Loucy (cell line): ENCODE results near the gene SORCS2.

Experiments used
- H2AFZ ChIP-seq: fragments of 200-600 bp; sonication (generic); 2 replicates; pipeline ENCODE4 v1.6.0; 2016; ENCODE audit warnings: antibody characterized with exemption, mild to moderate bottlenecking, low read length, moderate library complexity
- H3F3A ChIP-seq: fragments of 200-600 bp; 2 replicates; pipeline ENCODE4 v1.6.0; 2016; ENCODE audit warnings: antibody characterized with exemption, low read depth, mild to moderate bottlenecking
- H3K27me3 ChIP-seq: fragments of 200-600 bp; sonication (generic); 2 replicates; pipeline ENCODE4 v1.6.1; 2014; ENCODE audit warnings: low read length, mild to moderate bottlenecking; ENCODE audit not compliant: insufficient read depth, poor library complexity, severe bottlenecking
- H3K36me3 ChIP-seq: fragments of 200-600 bp; sonication (generic); 2 replicates; pipeline ENCODE4 v1.6.1; 2016; ENCODE audit warnings: low read length; ENCODE audit not compliant: insufficient read depth
- H3K4me1 ChIP-seq: fragments of 200-600 bp; sonication (generic); 2 replicates; pipeline ENCODE4 v1.5.1; 2014; ENCODE audit warnings: low read length, mild to moderate bottlenecking; ENCODE audit not compliant: insufficient read depth, poor library complexity, severe bottlenecking
- H3K4me2 ChIP-seq: fragments of 200-600 bp; sonication (generic); 2 replicates; pipeline ENCODE4 v1.6.0; 2014; ENCODE audit warnings: antibody characterized with exemption, low read length, low read depth, mild to moderate bottlenecking; ENCODE audit not compliant: poor library complexity, severe bottlenecking
- H3K4me3 ChIP-seq: fragments of 200-600 bp; sonication (generic); 2 replicates; pipeline ENCODE4 v1.5.1; 2014; ENCODE audit warnings: low read length, mild to moderate bottlenecking, mixed read lengths; ENCODE audit not compliant: poor library complexity, severe bottlenecking
- H3K79me2 ChIP-seq: fragments of 200-600 bp; sonication (generic); 2 replicates; pipeline ENCODE4 v1.6.1; 2014; ENCODE audit warnings: low read length; ENCODE audit not compliant: insufficient read depth
- H3K9ac ChIP-seq: fragments of 200-600 bp; sonication (generic); 2 replicates; pipeline ENCODE4 v1.6.0; 2014; ENCODE audit warnings: mild to moderate bottlenecking, low read depth, low read length, moderate library complexity; ENCODE audit not compliant: poor library complexity, severe bottlenecking
- H3K9me2 ChIP-seq: fragments of 200-600 bp; sonication (generic); replicated peaks from 2 replicates; pipeline ENCODE4 v1.6.1; 2016; ENCODE audit warnings: low read depth, low read length, mixed read lengths
- H3K9me3 ChIP-seq: fragments of 200-600 bp; sonication (generic); 2 replicates; pipeline ENCODE4 v1.6.1; 2014; ENCODE audit warnings: mild to moderate bottlenecking, antibody characterized with exemption, low read length, low read depth; ENCODE audit not compliant: insufficient read depth
- H4K20me1 ChIP-seq: fragments of 200-600 bp; sonication (generic); 2 replicates; pipeline ENCODE4 v1.6.0; 2014; ENCODE audit warnings: antibody characterized with exemption, low read length, mild to moderate bottlenecking; ENCODE audit not compliant: insufficient read depth, poor library complexity, severe bottlenecking
- CTCF ChIP-seq: fragments of 200-600 bp; sonication (generic); conservative IDR thresholded peaks from 2 replicates; pipeline ENCODE4 v1.5.1; 2014; ENCODE audit warnings: mild to moderate bottlenecking, antibody characterized with exemption, low read length
- EZH2phosphoT487 ChIP-seq: fragments of 200-600 bp; IDR thresholded peaks from 2 replicates; pipeline ENCODE4 v1.6.1; 2018; ENCODE audit warnings: antibody characterized with exemption, mild to moderate bottlenecking, moderate library complexity, borderline replicate concordance

SORCS2 gene

GRCh38 chr4:7546152-7546808 lies 353.9 kb downstream of the SORCS2 start:
- Histone ChIP-seq H3K36me3 (no peaks in the 10 kb centered on the region), H3K9me3 (peaks cover 11% of the 10 kb centered on the region; the same call in 1 of the 2 replicates), H3K79me2 (no peaks in the 10 kb centered on the region), H3K9me2 (no peaks in the 10 kb centered on the region), H3K27me3 (no peaks in the 10 kb centered on the region), H3K9ac (no peak overlapping the region), H2AFZ (no peak overlapping the region), H3K4me3 (no peak overlapping the region), H3K4me1 (no peaks in the 10 kb centered on the region), H3F3A (no peaks in the 10 kb centered on the region), H4K20me1 (no peaks in the 10 kb centered on the region), H3K4me2 (no peak overlapping the region)
- TF ChIP-seq EZH2phosphoT487 (no peak), CTCF (no peak)

DNA sequence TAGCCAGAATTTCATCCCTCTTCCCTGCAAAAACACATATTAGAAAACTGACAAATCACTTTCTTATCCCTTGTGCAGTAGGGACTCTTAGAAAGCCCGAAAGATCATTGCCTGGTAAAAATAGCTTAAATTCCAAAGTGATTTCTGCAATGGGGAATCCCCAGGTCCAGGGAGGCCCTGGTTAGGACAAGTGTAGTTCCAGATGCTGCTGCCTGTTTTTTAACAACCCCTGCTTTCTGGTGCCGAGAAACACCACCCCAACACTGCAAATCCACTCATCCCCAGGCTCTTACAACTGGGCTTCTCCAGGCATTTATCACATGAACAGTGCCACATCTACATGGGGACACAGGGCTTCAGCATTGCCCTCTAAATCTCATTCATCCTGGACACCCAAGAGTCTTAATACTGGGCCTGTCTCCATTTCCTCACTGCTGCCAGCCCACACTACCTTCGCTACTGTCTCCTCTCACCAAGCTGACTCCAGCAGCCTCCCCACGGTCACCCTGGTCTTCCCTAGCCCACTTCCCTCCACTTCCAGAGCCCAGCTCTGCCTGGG lies 354.6 kb downstream of the SORCS2 start:
- Histone ChIP-seq H3K9ac (no peak overlapping the region), H3F3A (no peaks in the 10 kb centered on the region), H3K4me3 (no peak overlapping the region), H3K9me3 (peaks cover 11% of the 10 kb centered on the region; the same call in 1 of the 2 replicates), H3K9me2 (no peaks in the 10 kb centered on the region), H2AFZ (no peak overlapping the region), H3K4me2 (no peak overlapping the region), H3K27me3 (no peaks in the 10 kb centered on the region), H3K36me3 (no peaks in the 10 kb centered on the region), H3K79me2 (no peaks in the 10 kb centered on the region), H3K4me1 (no peaks in the 10 kb centered on the region), H4K20me1 (no peaks in the 10 kb centered on the region)
- no peak for TF ChIP-seq EZH2phosphoT487
- TF ChIP-seq CTCF: no peak

GRCh38 chr4:7547368-7548040 lies 355.2 kb downstream of the SORCS2 start:
- Histone ChIP-seq H3K27me3 (no peaks in the 10 kb centered on the region), H3K4me2 (no peak overlapping the region), H3K9ac (no peak overlapping the region), H3K9me2 (no peaks in the 10 kb centered on the region), H3F3A (no peaks in the 10 kb centered on the region), H3K9me3 (peaks cover 14% of the 10 kb centered on the region; the same call in 1 of the 2 replicates), H2AFZ (no peak overlapping the region), H3K4me3 (no peak overlapping the region), H4K20me1 (no peaks in the 10 kb centered on the region), H3K79me2 (no peaks in the 10 kb centered on the region), H3K36me3 (no peaks in the 10 kb centered on the region), H3K4me1 (no peaks in the 10 kb centered on the region)
- TF ChIP-seq EZH2phosphoT487 (no peak), CTCF (no peak)
